Mesendoderm (in vitro differentiated cells): ENCODE measurements around the gene IGHMBP2.

Experiments
- DNase-seq: peaks from one replicate; pipeline ENCODE4 v3.0.0; 2013
- H2AK5ac ChIP-seq: 2 replicates; pipeline ENCODE4 v1.6.1; 2013; ENCODE audit warnings: low read length, inconsistent platforms
- H2BK120ac ChIP-seq: 2 replicates; pipeline ENCODE4 v1.6.1; 2013; ENCODE audit warnings: low read depth, mild to moderate bottlenecking, low read length, moderate library complexity, mixed read lengths
- H2BK15ac ChIP-seq: replicated peaks from 2 replicates; pipeline ENCODE4 v1.6.1; 2013; ENCODE audit warnings: low read depth, mild to moderate bottlenecking, moderate library complexity
- H2BK5ac ChIP-seq: 2 replicates; pipeline ENCODE4 v1.6.1; 2013; ENCODE audit warnings: low read length, inconsistent platforms
- H3K18ac ChIP-seq: 2 replicates; pipeline ENCODE4 v1.6.1; 2013; ENCODE audit warnings: mild to moderate bottlenecking, low read length, mixed read lengths
- H3K23ac ChIP-seq: one replicate; pipeline ENCODE4 v1.6.1; 2013; ENCODE audit warnings: low read length
- H3K27ac ChIP-seq: 2 replicates; pipeline ENCODE4 v1.5.1; 2013; ENCODE audit warnings: low read depth, mild to moderate bottlenecking, inconsistent platforms, low read length, moderate library complexity
- H3K27me3 ChIP-seq: 2 replicates; pipeline ENCODE4 v1.6.1; 2013; ENCODE audit warnings: low read length, control low read depth, mild to moderate bottlenecking, inconsistent platforms; ENCODE audit not compliant: insufficient read depth, poor library complexity
- H3K36me3 ChIP-seq: 2 replicates; pipeline ENCODE4 v1.6.1; 2013; ENCODE audit warnings: low read length, inconsistent platforms; ENCODE audit not compliant: control insufficient read depth, insufficient read depth
- H3K4ac ChIP-seq: one replicate; pipeline ENCODE4 v1.6.1; 2013; ENCODE audit warnings: low read depth, mild to moderate bottlenecking, low read length, moderate library complexity
- H3K4me1 ChIP-seq: 2 replicates; pipeline ENCODE4 v1.6.1; 2013; ENCODE audit warnings: low read depth, low read length, inconsistent platforms; ENCODE audit not compliant: control insufficient read depth
- H3K4me2 ChIP-seq: 2 replicates; pipeline ENCODE4 v1.6.1; 2013; ENCODE audit warnings: low read length
- H3K4me3 ChIP-seq: 2 replicates; pipeline ENCODE4 v1.5.1; 2013; ENCODE audit warnings: mild to moderate bottlenecking, low read length
- H3K56ac ChIP-seq: one replicate; pipeline ENCODE4 v1.6.1; 2013; ENCODE audit warnings: low read length
- H3K79me1 ChIP-seq: 2 replicates; pipeline ENCODE4 v1.6.1; 2013; ENCODE audit warnings: low read length, inconsistent platforms
- H3K79me2 ChIP-seq: 2 replicates; pipeline ENCODE4 v1.6.1; 2013; ENCODE audit warnings: mild to moderate bottlenecking, low read length; ENCODE audit not compliant: control insufficient read depth, insufficient read depth
- H3K9ac ChIP-seq: 2 replicates; pipeline ENCODE4 v1.6.1; 2013; ENCODE audit warnings: low read length, inconsistent platforms
- H4K5ac ChIP-seq: one replicate; pipeline ENCODE4 v1.6.1; 2013; ENCODE audit warnings: low read length
- H4K8ac ChIP-seq: one replicate; pipeline ENCODE4 v1.6.1; 2013; ENCODE audit warnings: low read depth, mild to moderate bottlenecking, control low read depth, low read length, moderate library complexity
- WGBS: extraction: QIAGEN DNeasy Blood & Tissue Kit; methylation state at CpG from one replicate; pipeline ENCODE4 v1.1.7; 2013; ENCODE audit warnings: low lambda C conversion rate, missing lambda C conversion rate; ENCODE audit not compliant: insufficient coverage; ENCODE audit errors: extremely low coverage; 5-methylcytosine and 5-hydroxymethylcytosine counted together

The IGHMBP2 gene

DNA sequence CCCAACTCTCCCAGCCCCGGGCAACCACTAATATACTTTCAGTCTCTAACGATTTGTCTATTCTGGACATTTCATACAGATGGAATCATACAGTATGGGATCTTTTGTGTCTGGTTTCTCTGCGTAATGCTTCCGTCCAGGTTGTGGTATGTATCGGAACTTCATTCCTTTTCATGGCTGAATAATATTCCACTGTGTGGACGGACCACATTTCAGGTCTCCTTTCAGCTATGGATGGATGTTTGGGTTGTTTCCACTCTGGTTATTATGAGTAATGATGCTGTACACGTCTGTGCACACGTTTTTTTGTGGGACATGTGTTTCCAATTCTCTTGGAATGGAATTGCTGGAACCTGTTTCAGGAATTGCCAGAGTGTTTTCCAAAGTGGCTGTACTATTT is 44.6 kb upstream of the IGHMBP2 start:
- no peak overlapping the region for H3K9ac ChIP-seq
- H2BK120ac ChIP-seq = no peak overlapping the region
- H3K36me3 ChIP-seq = no peaks in the 10 kb centered on the region
- no peak overlapping the region for H3K4me2 ChIP-seq
- H2BK5ac ChIP-seq = no peak overlapping the region
- H3K23ac ChIP-seq = no peak overlapping the region
- WGBS = no CpG with 5 or more reads among the region's 8 CpGs
- peaks cover 2% of the 10 kb centered on the region for H3K27me3 ChIP-seq
- H3K18ac ChIP-seq = no peak overlapping the region
- no peaks in the 10 kb centered on the region for H3K79me1 ChIP-seq
- no peak overlapping the region for H3K4me3 ChIP-seq
- H3K56ac ChIP-seq = no peak overlapping the region
- no peak overlapping the region for H4K5ac ChIP-seq
- no peaks in the 10 kb centered on the region for H3K79me2 ChIP-seq
- H4K8ac ChIP-seq = no peak overlapping the region
- no peaks in the 10 kb centered on the region for H3K4me1 ChIP-seq
- no peak overlapping the region for H2BK15ac ChIP-seq
- H2AK5ac ChIP-seq = no peak overlapping the region
- no peak for DNase-seq
- no peak overlapping the region for H3K4ac ChIP-seq
- no peak overlapping the region for H3K27ac ChIP-seq

DNA sequence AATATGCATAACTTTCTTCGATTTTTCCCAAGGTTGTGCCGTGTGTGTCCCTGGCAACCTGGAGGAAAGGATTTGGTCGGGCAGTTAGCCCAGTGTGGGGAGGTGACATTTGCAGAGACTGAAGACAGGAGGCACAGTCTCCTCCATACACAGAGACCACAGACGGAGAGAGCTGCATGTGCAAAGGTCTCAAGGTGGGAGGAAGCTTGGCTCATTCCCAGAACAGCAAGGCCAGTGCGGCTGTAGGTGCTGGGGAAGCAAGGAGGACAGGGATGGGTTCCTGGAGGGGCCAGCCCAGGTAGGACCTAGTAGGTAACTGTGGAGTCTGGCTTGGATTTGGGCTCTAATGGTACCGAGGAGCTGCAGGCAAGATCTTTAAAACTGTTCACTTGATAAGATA is 41.3 kb upstream of the IGHMBP2 start:
- Histone ChIP-seq H3K18ac (no peak overlapping the region), H3K79me1 (no peaks in the 10 kb centered on the region), H4K8ac (no peak overlapping the region), H3K27ac (no peak overlapping the region), H2BK120ac (no peak overlapping the region), H3K36me3 (no peaks in the 10 kb centered on the region), H3K4me3 (no peak overlapping the region), H3K4me1 (no peaks in the 10 kb centered on the region), H4K5ac (no peak overlapping the region), H3K4ac (no peak overlapping the region), H3K79me2 (no peaks in the 10 kb centered on the region), H2BK5ac (no peak overlapping the region), H2BK15ac (no peak overlapping the region), H3K56ac (no peak overlapping the region), H3K27me3 (no peaks in the 10 kb centered on the region), H2AK5ac (no peak overlapping the region), H3K4me2 (no peak overlapping the region), H3K23ac (no peak overlapping the region), H3K9ac (no peak overlapping the region)
- no peak for DNase-seq
- WGBS = no CpG with 5 or more reads among the region's 6 CpGs

DNA sequence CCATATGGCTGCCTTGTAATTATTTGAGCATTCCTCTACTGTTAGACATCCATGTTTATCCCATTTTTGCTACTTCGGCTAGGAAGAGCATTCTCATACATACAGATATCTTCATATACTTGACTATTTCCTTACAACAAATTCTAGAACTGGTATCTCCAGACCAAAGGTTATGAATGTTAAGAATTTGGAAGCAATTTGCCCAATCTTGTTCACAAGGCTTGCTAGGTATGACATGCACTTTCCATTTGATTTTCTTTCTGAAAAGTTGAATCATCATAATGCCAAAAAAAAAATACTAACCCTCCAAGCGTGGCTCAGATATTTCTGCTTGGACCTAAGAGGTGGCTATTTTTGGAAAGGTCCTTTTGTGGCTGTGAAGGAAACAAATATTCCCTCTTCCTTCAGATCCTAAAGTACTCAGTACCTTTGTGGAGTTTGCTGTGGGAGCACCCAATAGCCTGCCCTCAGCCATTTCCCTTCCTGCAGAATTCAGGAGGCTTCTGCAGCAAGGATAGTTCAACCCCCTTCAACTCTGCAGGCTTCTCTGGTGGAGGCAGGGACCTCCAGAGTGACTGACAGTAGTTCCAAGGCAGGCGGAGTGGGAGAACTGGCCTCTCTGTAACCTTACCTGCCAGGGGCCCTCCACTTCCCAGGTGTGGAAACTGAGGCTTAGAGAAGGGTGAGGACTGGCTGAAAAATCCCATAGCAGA is 40.0 kb upstream of the IGHMBP2 start:
- Histone ChIP-seq H2AK5ac (no peak overlapping the region), H3K4ac (no peak overlapping the region), H3K79me2 (no peaks in the 10 kb centered on the region), H3K79me1 (no peaks in the 10 kb centered on the region), H2BK120ac (no peak overlapping the region), H3K9ac (no peak overlapping the region), H3K36me3 (no peaks in the 10 kb centered on the region), H2BK5ac (no peak overlapping the region), H3K18ac (no peak overlapping the region), H3K4me1 (no peaks in the 10 kb centered on the region), H3K56ac (no peak overlapping the region), H3K23ac (no peak overlapping the region), H3K4me2 (no peak overlapping the region), H4K8ac (no peak overlapping the region), H3K27me3 (no peaks in the 10 kb centered on the region), H3K4me3 (no peak overlapping the region), H2BK15ac (no peak overlapping the region), H4K5ac (no peak overlapping the region), H3K27ac (no peak overlapping the region)
- no CpG with 5 or more reads among the region's 3 CpGs for WGBS
- DNase-seq = no peak

DNA sequence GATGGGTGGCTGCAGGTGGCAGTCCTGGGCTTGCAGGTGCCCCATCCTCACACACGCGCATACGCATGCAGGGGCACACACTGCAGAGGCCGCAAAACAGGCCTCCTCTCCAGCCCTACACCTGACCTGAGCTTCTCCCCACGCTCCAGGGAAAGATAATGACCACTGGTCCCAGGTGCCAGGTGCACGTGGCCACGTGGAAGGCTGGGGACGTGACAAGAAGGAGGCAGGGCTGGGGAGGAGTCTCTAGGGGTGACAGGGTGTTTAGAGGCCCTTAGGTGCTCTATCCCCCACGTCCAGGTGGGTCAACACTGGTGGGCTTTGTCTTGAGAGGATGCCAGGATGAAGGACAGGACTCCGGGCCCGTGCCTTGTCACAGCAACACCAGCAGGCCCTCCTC is 38.5 kb upstream of the IGHMBP2 start:
- Histone ChIP-seq H3K27ac (no peak overlapping the region), H2BK120ac (no peak overlapping the region), H3K4ac (no peak overlapping the region), H2BK5ac (no peak overlapping the region), H3K79me2 (no peaks in the 10 kb centered on the region), H3K56ac (no peak overlapping the region), H2BK15ac (no peak overlapping the region), H3K27me3 (no peaks in the 10 kb centered on the region), H3K4me2 (no peak overlapping the region), H3K9ac (no peak overlapping the region), H3K4me3 (no peak overlapping the region), H2AK5ac (no peak overlapping the region), H3K79me1 (no peaks in the 10 kb centered on the region), H3K36me3 (no peaks in the 10 kb centered on the region), H3K4me1 (no peaks in the 10 kb centered on the region), H4K8ac (no peak overlapping the region), H4K5ac (no peak overlapping the region), H3K23ac (no peak overlapping the region), H3K18ac (no peak overlapping the region)
- DNase-seq = no peak
- WGBS = no CpG with 5 or more reads among the region's 11 CpGs

- Histone ChIP-seq H3K79me2 (no peaks in the 10 kb centered on the region), H3K9ac (no peak overlapping the region), H3K27ac (no peak overlapping the region), H3K56ac (no peak overlapping the region), H2AK5ac (no peak overlapping the region), H3K4ac (no peak overlapping the region), H2BK120ac (no peak overlapping the region), H3K18ac (no peak overlapping the region), H3K23ac (no peak overlapping the region), H3K79me1 (no peaks in the 10 kb centered on the region), H2BK15ac (no peak overlapping the region), H3K4me1 (no peaks in the 10 kb centered on the region), H2BK5ac (no peak overlapping the region), H4K5ac (no peak overlapping the region), H3K27me3 (no peaks in the 10 kb centered on the region), H3K36me3 (no peaks in the 10 kb centered on the region), H3K4me2 (no peak overlapping the region), H4K8ac (no peak overlapping the region), H3K4me3 (no peak overlapping the region)
- DNase-seq = no peak
- no CpG with 5 or more reads among the region's 6 CpGs for WGBS
Measured at GRCh38 chr11:68867066-68867465, 36.6 kb upstream of the IGHMBP2 start.

GRCh38 chr11:68868221-68868835 is 35.4 kb upstream of the IGHMBP2 start:
- no peak overlapping the region for H3K9ac ChIP-seq
- DNase-seq = no peak
- no peaks in the 10 kb centered on the region for H3K36me3 ChIP-seq
- H3K79me2 ChIP-seq = no peaks in the 10 kb centered on the region
- no peaks in the 10 kb centered on the region for H3K4me1 ChIP-seq
- H3K4ac ChIP-seq = no peak overlapping the region
- no peak overlapping the region for H2BK120ac ChIP-seq
- no peak overlapping the region for H3K4me2 ChIP-seq
- no peak overlapping the region for H4K5ac ChIP-seq
- WGBS = no CpG with 5 or more reads among the region's 18 CpGs
- no peak overlapping the region for H3K23ac ChIP-seq
- H2BK5ac ChIP-seq = no peak overlapping the region
- H3K18ac ChIP-seq = no peak overlapping the region
- H3K27ac ChIP-seq = no peak overlapping the region
- no peak overlapping the region for H4K8ac ChIP-seq
- peak overlapping the region; percentile 31 for H3K56ac ChIP-seq
- no peak overlapping the region for H3K4me3 ChIP-seq
- no peaks in the 10 kb centered on the region for H3K27me3 ChIP-seq
- no peaks in the 10 kb centered on the region for H3K79me1 ChIP-seq
- no peak overlapping the region for H2AK5ac ChIP-seq
- no peak overlapping the region for H2BK15ac ChIP-seq
